GM12864 (cell line): Measurements from ENCODE around the gene ELF1.
"Not testable (repeated sequence)": the region's sequence is repeated elsewhere in the genome, so short reads cannot be mapped to it uniquely, and the experiment has no call there.

Source experiments
- DNase-seq: peaks from one replicate; pipeline ENCODE4 v3.0.0-alpha.2; 2011; ENCODE audit warnings: low read depth
- H3K4me3 ChIP-seq: 2 replicates; pipeline ENCODE4 v1.5.1; 2011; ENCODE audit warnings: mild to moderate bottlenecking, low read depth, low read length, control low read depth
- TF ChIP-seq, protein P1 (sequence below): IDR thresholded peaks from 2 replicates; pipeline ENCODE4 v1.5.1; 2011; ENCODE audit warnings: low read depth, mild to moderate bottlenecking, moderate library complexity, low read length, control low read depth, inconsistent platforms; ENCODE audit errors: missing control alignments

The ELF1 gene

GRCh38 chr13:40911341-40911740 is 107.8 kb downstream of the ELF1 start:
- no peak for DNase-seq
- H3K4me3 ChIP-seq = no peak overlapping the region
- TF ChIP-seq, protein P1, sequence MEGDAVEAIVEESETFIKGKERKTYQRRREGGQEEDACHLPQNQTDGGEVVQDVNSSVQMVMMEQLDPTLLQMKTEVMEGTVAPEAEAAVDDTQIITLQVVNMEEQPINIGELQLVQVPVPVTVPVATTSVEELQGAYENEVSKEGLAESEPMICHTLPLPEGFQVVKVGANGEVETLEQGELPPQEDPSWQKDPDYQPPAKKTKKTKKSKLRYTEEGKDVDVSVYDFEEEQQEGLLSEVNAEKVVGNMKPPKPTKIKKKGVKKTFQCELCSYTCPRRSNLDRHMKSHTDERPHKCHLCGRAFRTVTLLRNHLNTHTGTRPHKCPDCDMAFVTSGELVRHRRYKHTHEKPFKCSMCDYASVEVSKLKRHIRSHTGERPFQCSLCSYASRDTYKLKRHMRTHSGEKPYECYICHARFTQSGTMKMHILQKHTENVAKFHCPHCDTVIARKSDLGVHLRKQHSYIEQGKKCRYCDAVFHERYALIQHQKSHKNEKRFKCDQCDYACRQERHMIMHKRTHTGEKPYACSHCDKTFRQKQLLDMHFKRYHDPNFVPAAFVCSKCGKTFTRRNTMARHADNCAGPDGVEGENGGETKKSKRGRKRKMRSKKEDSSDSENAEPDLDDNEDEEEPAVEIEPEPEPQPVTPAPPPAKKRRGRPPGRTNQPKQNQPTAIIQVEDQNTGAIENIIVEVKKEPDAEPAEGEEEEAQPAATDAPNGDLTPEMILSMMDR = no peak

GRCh38 chr13:40910324-40911050 is 108.6 kb downstream of the ELF1 start:
- TF ChIP-seq, protein P1 = no peak
- no peak for DNase-seq
- H3K4me3 ChIP-seq = no peak overlapping the region

GRCh38 chr13:40909541-40910200 is 109.4 kb downstream of the ELF1 start:
- DNase-seq, H3K4me3 ChIP-seq: not testable (repeated sequence)

DNA sequence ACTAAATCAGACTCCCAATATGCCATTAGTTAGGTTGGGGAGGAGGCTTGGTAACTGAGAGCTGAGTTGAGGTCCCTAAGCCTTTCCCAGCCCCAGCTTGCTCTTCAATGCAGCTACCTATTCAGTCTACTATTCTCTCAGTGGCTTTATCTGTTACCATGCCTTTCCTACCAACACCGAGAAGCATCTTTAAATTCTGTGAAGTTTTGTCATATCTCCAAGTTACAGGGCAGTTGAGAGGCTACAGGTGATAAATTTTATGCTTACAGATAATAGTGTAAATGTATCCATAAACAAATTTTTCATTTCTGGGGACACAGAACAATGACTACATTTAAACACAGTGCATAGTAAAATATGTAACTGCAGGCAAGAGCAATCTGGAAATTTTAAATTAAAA is 110.6 kb downstream of the ELF1 start:
- H3K4me3 ChIP-seq = no peak overlapping the region
- TF ChIP-seq, protein P1 = no peak
- DNase-seq = no peak

- not testable (repeated sequence) for H3K4me3 ChIP-seq, DNase-seq
Measured at GRCh38 chr13:40901032-40901431, 118.1 kb downstream of the ELF1 start.

DNA sequence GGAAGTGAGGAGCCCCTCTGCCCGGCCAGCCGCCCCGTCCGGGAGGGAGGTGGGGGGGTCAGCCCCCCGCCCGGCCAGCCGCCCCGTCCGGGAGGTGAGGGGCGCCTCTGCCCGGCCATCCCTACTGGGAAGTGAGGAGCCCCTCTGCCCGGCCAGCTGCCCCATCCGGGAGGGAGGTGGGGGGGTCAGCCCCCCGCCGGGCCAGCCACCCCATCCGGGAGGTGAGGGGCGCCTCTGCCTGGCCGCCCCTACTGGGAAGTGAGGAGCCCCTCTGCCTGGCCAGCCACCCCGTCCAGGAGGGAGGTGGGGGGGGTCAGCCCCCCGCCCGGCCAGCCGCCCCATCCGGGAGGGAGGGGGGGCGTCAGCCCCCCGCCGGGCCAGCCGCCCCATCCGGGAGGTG is 118.5 kb downstream of the ELF1 start:
- H3K4me3 ChIP-seq, DNase-seq: not testable (repeated sequence)

- DNase-seq = no peak
- no peak overlapping the region for H3K4me3 ChIP-seq
- TF ChIP-seq, protein P1 = no peak
Measured at GRCh38 chr13:40897053-40897452, 122.1 kb downstream of the ELF1 start.

DNA sequence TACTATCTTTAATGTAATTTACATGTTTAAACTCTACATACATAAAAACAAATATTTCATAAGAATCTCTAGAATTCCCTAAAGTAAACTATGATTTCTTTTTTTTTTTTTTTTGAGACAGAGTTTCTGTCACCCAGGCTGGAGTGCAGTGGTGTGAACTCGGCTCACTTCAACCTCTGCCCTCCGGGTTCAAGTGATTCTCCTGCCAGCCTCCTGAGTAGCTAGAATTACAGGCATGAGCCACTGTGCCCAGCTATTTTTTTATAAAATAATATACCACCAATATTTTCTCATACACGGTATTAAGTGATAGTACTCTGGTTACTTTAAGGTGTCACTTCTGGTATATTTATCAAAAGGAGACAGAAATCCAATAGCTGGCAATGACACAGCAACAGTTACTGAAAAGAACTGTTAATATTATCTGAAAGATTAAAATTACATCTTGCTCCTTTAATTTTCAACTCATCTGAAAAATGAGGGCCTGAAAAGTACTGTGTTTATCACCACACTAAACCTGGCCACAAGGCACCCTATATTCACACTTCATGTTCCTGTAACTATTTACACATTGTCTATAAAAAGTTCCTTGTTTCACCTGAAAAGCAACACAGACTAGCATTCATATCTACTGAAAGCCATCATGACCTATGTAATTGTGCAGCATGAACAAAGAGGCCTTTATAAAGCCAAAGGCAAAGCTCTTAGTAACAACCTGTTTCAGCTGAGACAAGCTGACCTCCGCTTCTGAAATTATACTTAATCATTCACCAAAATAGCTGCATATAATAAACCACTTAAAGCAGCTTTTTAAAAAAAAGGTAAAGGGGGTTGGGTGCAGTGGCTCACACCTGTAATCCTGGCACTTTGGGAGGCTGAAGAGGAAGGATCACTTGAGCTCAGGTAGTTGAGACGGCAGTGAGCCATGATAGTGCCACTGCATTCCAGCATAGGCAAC is 123.6 kb downstream of the ELF1 start:
- H3K4me3 ChIP-seq = no peak overlapping the region
- TF ChIP-seq, protein P1 = no peak
- DNase-seq = no peak

- not testable (repeated sequence) for DNase-seq, H3K4me3 ChIP-seq
Measured at GRCh38 chr13:40893573-40893972, 125.5 kb downstream of the ELF1 start.
